Effector memory CD4-positive, alpha-beta T cell (primary cell): Measurements from ENCODE around the gene SORCS2.
A peak's percentile ranks its signal among the peaks of the same experiment; 100 is the strongest.

Experiments used
- DNase-seq, 3 donors: peaks; one replicate each; pipeline ENCODE4 v3.0.0-alpha.2; 2020
- H3K27ac ChIP-seq: 2 replicates; pipeline ENCODE4 v1.7.0; 2013; ENCODE audit warnings: mild to moderate bottlenecking, low read length, moderate library complexity; ENCODE audit not compliant: insufficient read depth, poor library complexity, severe bottlenecking
- H3K27me3 ChIP-seq: replicated peaks from 2 replicates; pipeline ENCODE4 v1.7.0; 2013; ENCODE audit warnings: mild to moderate bottlenecking, low read length; ENCODE audit not compliant: insufficient read depth, control insufficient read depth, poor library complexity, severe bottlenecking
- H3K36me3 ChIP-seq: 2 replicates; pipeline ENCODE4 v1.7.0; 2013; ENCODE audit warnings: mild to moderate bottlenecking, low read length, moderate library complexity; ENCODE audit not compliant: control insufficient read depth, insufficient read depth
- H3K4me1 ChIP-seq: 2 replicates; pipeline ENCODE4 v1.7.0; 2013; ENCODE audit warnings: low read length, mild to moderate bottlenecking; ENCODE audit not compliant: control insufficient read depth, insufficient read depth, poor library complexity, severe bottlenecking
- H3K4me3 ChIP-seq: 2 replicates; pipeline ENCODE4 v1.7.0; 2013; ENCODE audit warnings: low read length, low read depth, mild to moderate bottlenecking; ENCODE audit not compliant: insufficient read depth, poor library complexity, severe bottlenecking
- H3K9me3 ChIP-seq: 2 replicates; pipeline ENCODE4 v1.7.0; 2013; ENCODE audit warnings: mild to moderate bottlenecking, low read length, moderate library complexity; ENCODE audit not compliant: control insufficient read depth

SORCS2 gene

GRCh38 chr4:7647186-7647585, 454.8 kb downstream of the SORCS2 start:
- Histone ChIP-seq H3K27ac (no peak overlapping the region), H3K9me3 (no peaks in the 10 kb centered on the region), H3K27me3 (no peaks in the 10 kb centered on the region), H3K4me3 (no peak overlapping the region), H3K4me1 (peaks cover 11% of the 10 kb centered on the region), H3K36me3 (no peaks in the 10 kb centered on the region)
- no peak for DNase-seq

- DNase-seq, result no peak
- Histone ChIP-seq H3K36me3 (no peaks in the 10 kb centered on the region), H3K27me3 (no peaks in the 10 kb centered on the region), H3K9me3 (no peaks in the 10 kb centered on the region), H3K4me1 (peaks cover 14% of the 10 kb centered on the region), H3K27ac (no peak overlapping the region), H3K4me3 (no peak overlapping the region)
Measured at GRCh38 chr4:7647600-7648543, 455.5 kb downstream of the SORCS2 start.

DNA sequence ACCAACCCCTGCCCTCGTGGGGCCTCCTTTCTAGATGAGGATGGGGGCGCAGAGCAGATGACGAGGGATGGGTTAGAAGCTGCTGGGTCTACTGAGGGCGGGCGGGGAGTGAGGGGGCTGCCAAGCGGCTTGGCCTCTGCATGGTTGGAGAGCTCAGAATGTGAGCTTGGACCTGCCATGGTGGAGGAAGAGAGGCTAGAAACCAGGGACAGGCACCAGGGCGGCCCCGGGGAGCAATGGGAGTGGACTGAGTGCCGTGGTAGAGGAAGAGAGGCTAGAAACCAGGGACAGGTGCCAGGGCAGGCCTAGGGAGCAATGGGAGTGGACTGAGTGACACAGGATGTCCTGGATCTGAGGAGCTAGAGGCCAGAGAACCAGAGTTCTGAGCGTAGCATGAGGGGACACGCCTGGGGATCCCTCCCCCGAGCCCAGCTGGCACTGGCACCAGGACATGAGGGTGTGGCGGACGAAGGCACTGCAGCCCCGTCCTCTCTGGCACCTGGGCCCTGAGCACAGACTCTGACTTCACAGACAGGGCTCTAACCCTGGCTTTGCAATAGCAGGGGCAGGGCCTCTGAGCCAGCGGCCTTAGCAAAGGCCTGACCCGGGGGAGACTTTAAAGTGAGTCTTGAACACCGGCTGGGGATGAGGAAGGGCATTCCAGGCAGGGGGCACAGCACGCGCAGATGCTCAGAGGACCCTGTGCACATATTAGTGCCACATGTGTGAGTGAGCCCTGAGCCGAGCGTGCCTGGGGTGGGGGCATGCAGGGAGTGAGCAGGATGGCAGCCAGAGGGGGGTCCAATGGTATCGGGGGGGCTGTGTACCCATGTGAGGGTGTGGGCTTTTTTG, 456.4 kb downstream of the SORCS2 start:
- Histone ChIP-seq H3K36me3 (no peaks in the 10 kb centered on the region), H3K27ac (no peak overlapping the region), H3K4me1 (peaks cover 14% of the 10 kb centered on the region), H3K9me3 (no peaks in the 10 kb centered on the region), H3K27me3 (no peaks in the 10 kb centered on the region), H3K4me3 (no peak overlapping the region)
- no peak for DNase-seq

- no peak overlapping the region for H3K27ac ChIP-seq
- H3K9me3 ChIP-seq, result no peaks in the 10 kb centered on the region
- no peaks in the 10 kb centered on the region for H3K36me3 ChIP-seq
- no peak for DNase-seq
- H3K27me3 ChIP-seq, result no peaks in the 10 kb centered on the region
- H3K4me1 ChIP-seq, result peaks cover 14% of the 10 kb centered on the region
- no peak overlapping the region for H3K4me3 ChIP-seq
Measured at GRCh38 chr4:7649411-7649740, 457.0 kb downstream of the SORCS2 start.

GRCh38 chr4:7649741-7650531, 457.6 kb downstream of the SORCS2 start:
- DNase-seq, result peak; percentile 29 to 50 (median 42)
- Histone ChIP-seq H3K36me3 (no peaks in the 10 kb centered on the region), H3K27me3 (no peaks in the 10 kb centered on the region), H3K4me3 (peak overlapping the region; percentile 10), H3K27ac (peak overlapping the region; percentile 0), H3K9me3 (no peaks in the 10 kb centered on the region), H3K4me1 (peaks cover 14% of the 10 kb centered on the region)

- Histone ChIP-seq H3K4me3 (no peak overlapping the region), H3K27me3 (peaks cover 5% of the 10 kb centered on the region), H3K27ac (no peak overlapping the region), H3K4me1 (peaks cover 14% of the 10 kb centered on the region), H3K36me3 (no peaks in the 10 kb centered on the region), H3K9me3 (no peaks in the 10 kb centered on the region)
- DNase-seq, result no peak
Measured at GRCh38 chr4:7650606-7651385, 458.5 kb downstream of the SORCS2 start.

DNA sequence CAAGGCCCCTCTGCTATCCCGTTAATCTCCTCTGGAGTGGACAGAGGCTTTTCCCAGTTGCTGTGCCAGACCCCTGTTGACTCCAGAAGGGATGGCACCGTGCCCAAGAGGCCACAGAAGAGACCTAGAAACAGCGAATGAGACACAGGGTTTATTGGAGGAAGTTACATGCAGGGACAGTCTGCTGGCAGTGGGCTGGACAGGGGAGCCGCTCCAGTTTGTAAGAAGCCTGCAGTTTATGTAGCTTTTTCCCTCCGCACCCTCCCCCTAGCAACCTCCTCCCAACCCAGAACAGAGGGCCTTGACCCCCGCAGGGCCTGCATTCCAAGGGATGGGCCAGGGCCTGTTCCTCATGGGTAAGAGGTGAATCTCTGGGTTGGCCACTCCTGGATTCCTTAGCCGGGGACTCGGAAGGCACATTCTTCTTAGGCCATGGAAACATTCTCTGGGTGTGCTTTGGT, 459.2 kb downstream of the SORCS2 start:
- Histone ChIP-seq H3K4me3 (no peak overlapping the region), H3K4me1 (peaks cover 14% of the 10 kb centered on the region), H3K27me3 (peaks cover 5% of the 10 kb centered on the region), H3K27ac (no peak overlapping the region), H3K9me3 (no peaks in the 10 kb centered on the region), H3K36me3 (no peaks in the 10 kb centered on the region)
- no peak for DNase-seq

GRCh38 chr4:7652006-7652405, 459.7 kb downstream of the SORCS2 start:
- Histone ChIP-seq H3K4me3 (no peak overlapping the region), H3K4me1 (peaks cover 11% of the 10 kb centered on the region), H3K27me3 (peaks cover 5% of the 10 kb centered on the region), H3K9me3 (no peaks in the 10 kb centered on the region), H3K36me3 (no peaks in the 10 kb centered on the region), H3K27ac (no peak overlapping the region)
- DNase-seq, result no peak

DNA sequence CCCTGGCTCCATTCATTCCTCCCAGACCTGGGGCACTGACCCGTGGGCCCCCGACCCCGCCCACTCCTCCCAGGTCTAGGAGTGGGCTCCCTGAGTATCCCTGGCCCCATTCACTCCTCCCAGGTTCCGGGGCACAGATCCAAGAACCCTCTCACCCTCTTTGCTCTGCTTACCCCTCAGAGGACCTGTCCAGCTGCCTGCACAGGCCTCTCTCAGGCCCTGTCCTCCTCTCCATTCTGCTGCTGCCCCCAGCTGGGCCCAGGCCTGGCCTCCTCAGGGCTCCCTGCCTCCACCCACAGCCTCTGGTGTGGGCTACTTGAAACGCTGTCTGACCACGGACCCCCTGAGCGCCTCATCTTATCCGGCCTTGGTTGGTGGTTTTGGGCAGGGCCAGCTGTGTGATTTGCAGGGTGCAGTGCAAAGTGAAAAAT, 460.1 kb downstream of the SORCS2 start:
- peaks cover 11% of the 10 kb centered on the region for H3K4me1 ChIP-seq
- DNase-seq, result no peak
- H3K27me3 ChIP-seq, result peaks cover 5% of the 10 kb centered on the region
- H3K4me3 ChIP-seq, result no peak overlapping the region
- H3K27ac ChIP-seq, result no peak overlapping the region
- no peaks in the 10 kb centered on the region for H3K36me3 ChIP-seq
- no peaks in the 10 kb centered on the region for H3K9me3 ChIP-seq
